Lung (tissue), 12 donors: ENCODE results near the gene ZNF302. TPM values are rescaled to one million over a fixed set of nuclear protein-coding genes. Genes with fewer than 3 reads are reported as not detected.

Experiments
- ATAC-seq: fragments of 200-7000 bp; cut with Tn5 transposase; one replicate; pipeline ENCODE4 v1.9.1; 2020; ENCODE audit warnings: moderate number of reproducible peaks; ENCODE audit not compliant: insufficient read depth, low FRiP score
- DNase-seq, 3 donors: peaks; one replicate each; pipeline ENCODE4 v3.0.0-alpha.2; 2013 to 2017
- H3K27ac ChIP-seq, 2 donors: one replicate each; pipeline ENCODE4 v1.5.1; 2013; ENCODE audit warnings: mild to moderate bottlenecking in 2 of 2, moderate library complexity in 2 of 2, control low read depth in 1 of 2, inconsistent platforms in 1 of 2, low read depth in 1 of 2, low read length in 1 of 2
- H3K27me3 ChIP-seq, 3 donors: one replicate each; pipeline ENCODE4 v1.5.1; 2013; ENCODE audit warnings: low read length in 2 of 3; ENCODE audit not compliant: control insufficient read depth in 3 of 3, insufficient read depth in 3 of 3
- H3K36me3 ChIP-seq, 4 donors: one replicate each; pipeline ENCODE4 v1.5.1; 2013; ENCODE audit warnings: low read length in 4 of 4, mild to moderate bottlenecking in 1 of 4, moderate library complexity in 1 of 4; ENCODE audit not compliant: control insufficient read depth in 4 of 4, insufficient read depth in 4 of 4
- H3K4me1 ChIP-seq, 5 donors: one replicate each; pipeline ENCODE4 v1.5.1; 2013; ENCODE audit warnings: low read length in 5 of 5, mild to moderate bottlenecking in 2 of 5, moderate library complexity in 1 of 5; ENCODE audit not compliant: control insufficient read depth in 5 of 5, insufficient read depth in 5 of 5
- H3K4me3 ChIP-seq: one replicate; pipeline ENCODE4 v1.5.1; 2013; ENCODE audit warnings: mild to moderate bottlenecking, control low read depth, moderate library complexity
- H3K9ac ChIP-seq, 2 donors: one replicate each; pipeline ENCODE4 v1.5.1; 2013; ENCODE audit warnings: low read length in 2 of 2, control low read depth in 1 of 2; ENCODE audit not compliant: insufficient read depth in 1 of 2
- H3K9me3 ChIP-seq, 4 donors: one replicate each; pipeline ENCODE4 v1.5.1; 2013; ENCODE audit warnings: low read length in 3 of 4, mild to moderate bottlenecking in 1 of 4, moderate library complexity in 1 of 4; ENCODE audit not compliant: control insufficient read depth in 4 of 4, insufficient read depth in 3 of 4
- WGBS, 2 donors: extraction: QIAGEN DNeasy Blood & Tissue Kit; methylation state at CpG; one replicate each; pipeline ENCODE4 v1.1.7; 2013; 5-methylcytosine and 5-hydroxymethylcytosine counted together
- polyA plus RNA-seq, 2 donors: library from polyadenylated mRNA; stranded (reverse); fragments of 200-250 nt; gene quantifications; one replicate each; pipeline ENCODE4 v1.2.1, GENCODE V29; 2013
- total RNA-seq, 2 donors: library from RNA; depleted of rRNA in 1 of 2; stranded (reverse); fragments of >200 nt in 1 of 2; gene quantifications; one replicate each; pipeline ENCODE4 v1.2.1, GENCODE V29; 2014 to 2021
- TF ChIP-seq, protein P1 (sequence below): IDR thresholded peaks from 2 replicates; pipeline ENCODE4 v1.5.1; 2012; ENCODE audit warnings: mild to moderate bottlenecking; ENCODE audit errors: control extremely low read depth, extremely low read depth
- donor health status: control.
- donor health status: control.
- donor health status: Bipolar disorder and iron deficiency.
- donor health status: healthy.
- donor health status: DM: yes; HTN: yes; CAD: no.

ZNF302 gene
- total and polyA plus RNA-seq, 4 donors, result 10.5 to 50.4 (median 21.9) TPM

DNA sequence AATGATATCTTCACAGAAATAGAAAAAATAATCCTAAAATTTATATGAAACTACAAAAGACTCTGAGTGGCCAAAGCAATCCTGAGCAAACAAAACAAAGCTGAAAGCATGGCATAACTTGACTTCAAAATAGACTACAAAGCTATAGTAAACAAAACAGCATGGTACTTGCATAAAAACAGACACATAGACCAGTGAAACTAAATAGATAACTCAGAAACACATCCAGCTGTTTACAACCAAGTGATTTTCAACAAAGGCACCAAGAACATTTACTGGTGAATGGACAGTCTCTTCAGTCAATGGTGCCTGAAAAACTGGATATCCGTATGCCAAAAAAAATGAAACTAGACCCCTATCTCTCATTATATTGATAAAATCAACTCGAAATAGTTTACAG, 25.7 kb upstream of the ZNF302 start:
- Histone ChIP-seq H3K36me3 (no peaks in the 10 kb centered on the region), H3K27ac (no peak overlapping the region), H3K27me3 (no peaks in the 10 kb centered on the region), H3K9me3 (peaks cover 0 to 3% (median 0%) of the 10 kb centered on the region in 4 donors), H3K9ac (no peak overlapping the region), H3K4me3 (no peak overlapping the region), H3K4me1 (peaks cover 0 to 7% (median 0%) of the 10 kb centered on the region in 5 donors)
- TF ChIP-seq, protein P1, sequence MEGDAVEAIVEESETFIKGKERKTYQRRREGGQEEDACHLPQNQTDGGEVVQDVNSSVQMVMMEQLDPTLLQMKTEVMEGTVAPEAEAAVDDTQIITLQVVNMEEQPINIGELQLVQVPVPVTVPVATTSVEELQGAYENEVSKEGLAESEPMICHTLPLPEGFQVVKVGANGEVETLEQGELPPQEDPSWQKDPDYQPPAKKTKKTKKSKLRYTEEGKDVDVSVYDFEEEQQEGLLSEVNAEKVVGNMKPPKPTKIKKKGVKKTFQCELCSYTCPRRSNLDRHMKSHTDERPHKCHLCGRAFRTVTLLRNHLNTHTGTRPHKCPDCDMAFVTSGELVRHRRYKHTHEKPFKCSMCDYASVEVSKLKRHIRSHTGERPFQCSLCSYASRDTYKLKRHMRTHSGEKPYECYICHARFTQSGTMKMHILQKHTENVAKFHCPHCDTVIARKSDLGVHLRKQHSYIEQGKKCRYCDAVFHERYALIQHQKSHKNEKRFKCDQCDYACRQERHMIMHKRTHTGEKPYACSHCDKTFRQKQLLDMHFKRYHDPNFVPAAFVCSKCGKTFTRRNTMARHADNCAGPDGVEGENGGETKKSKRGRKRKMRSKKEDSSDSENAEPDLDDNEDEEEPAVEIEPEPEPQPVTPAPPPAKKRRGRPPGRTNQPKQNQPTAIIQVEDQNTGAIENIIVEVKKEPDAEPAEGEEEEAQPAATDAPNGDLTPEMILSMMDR, result no peak
- no peak for ATAC-seq
- WGBS, 2 donors, result 77 to 78% methylated on average over 2 of the region's 2 CpGs
- DNase-seq, result no peak

DNA sequence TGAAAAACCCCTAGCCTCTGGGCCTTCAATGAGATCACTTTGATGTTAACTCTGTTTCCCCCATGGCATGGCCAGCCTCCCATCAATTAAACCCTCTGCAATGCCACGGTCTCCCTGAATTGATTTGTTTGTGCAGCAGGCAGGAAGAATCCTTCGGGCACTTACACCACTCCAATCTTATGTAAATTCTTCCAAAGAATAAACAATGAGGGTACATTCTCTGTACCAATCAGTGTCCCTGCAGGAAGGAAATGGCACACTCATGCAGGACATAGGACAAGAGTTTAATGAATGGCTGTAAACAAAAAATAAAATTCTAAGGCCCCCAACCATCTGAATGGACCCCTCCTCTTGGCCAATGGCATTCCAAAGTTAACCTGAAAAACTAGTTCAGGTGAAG, 22.7 kb upstream of the ZNF302 start:
- Histone ChIP-seq H3K27ac (no peak overlapping the region), H3K9me3 (peaks cover 0 to 3% (median 0%) of the 10 kb centered on the region in 4 donors), H3K9ac (no peak overlapping the region), H3K36me3 (no peaks in the 10 kb centered on the region), H3K4me1 (peaks cover 0 to 7% (median 0%) of the 10 kb centered on the region in 5 donors), H3K4me3 (no peak overlapping the region), H3K27me3 (no peaks in the 10 kb centered on the region)
- DNase-seq, result no peak
- ATAC-seq, result peak; percentile 27
- TF ChIP-seq, protein P1, result no peak
- 35 to 62% methylated on average over 2 of the region's 2 CpGs for WGBS, 2 donors

DNA sequence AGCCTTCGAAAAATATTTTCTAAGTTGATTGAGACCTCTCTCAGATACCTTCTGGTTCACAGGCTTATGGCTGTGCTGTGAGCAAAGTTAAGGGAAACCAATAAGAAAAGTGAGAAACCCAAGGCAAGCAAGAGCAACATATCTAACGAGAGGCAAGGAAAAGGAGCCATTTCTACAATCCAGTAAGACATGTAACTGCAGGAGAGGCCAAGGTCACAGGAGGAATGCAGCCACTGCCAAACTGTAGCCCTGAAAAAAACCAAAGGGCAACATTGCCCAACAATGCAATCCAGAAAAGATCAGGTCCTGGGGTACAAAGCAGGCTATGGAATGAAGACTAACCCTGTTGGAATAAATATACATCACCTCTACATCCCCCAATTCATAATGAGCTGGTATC, 21.8 kb upstream of the ZNF302 start:
- H3K9ac ChIP-seq, result no peak overlapping the region
- WGBS, 2 donors, result 73 to 82% methylated on average over 2 of the region's 2 CpGs
- TF ChIP-seq, protein P1, result no peak
- H3K4me1 ChIP-seq, result peaks cover 0 to 7% (median 0%) of the 10 kb centered on the region in 5 donors
- no peak overlapping the region for H3K4me3 ChIP-seq
- no peaks in the 10 kb centered on the region for H3K36me3 ChIP-seq
- no peak for ATAC-seq
- H3K27me3 ChIP-seq, result no peaks in the 10 kb centered on the region
- DNase-seq, result no peak
- H3K27ac ChIP-seq, result no peak overlapping the region
- peaks cover 0 to 3% (median 0%) of the 10 kb centered on the region in 4 donors for H3K9me3 ChIP-seq

DNA sequence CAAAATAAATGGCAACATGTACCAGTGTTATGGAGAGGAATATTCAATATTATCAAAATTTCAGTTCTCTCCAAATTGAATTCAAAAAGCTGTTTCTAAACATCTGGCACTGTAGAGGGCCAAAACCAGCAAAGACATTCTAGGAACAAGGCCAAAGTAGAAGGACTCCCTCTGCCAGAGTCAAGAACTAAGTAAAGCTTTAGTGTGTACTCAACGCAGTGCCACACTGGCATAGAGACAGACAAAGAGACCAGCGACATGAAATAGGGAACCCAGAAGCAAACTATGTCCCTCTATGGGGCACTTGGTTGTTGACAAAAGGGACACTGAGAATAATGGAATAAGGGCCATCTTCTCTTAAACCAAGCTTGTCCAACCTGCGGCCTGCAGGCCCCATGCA, 16.1 kb upstream of the ZNF302 start:
- no peak overlapping the region for H3K4me3 ChIP-seq
- H3K27me3 ChIP-seq, result no peaks in the 10 kb centered on the region
- no peaks in the 10 kb centered on the region for H3K36me3 ChIP-seq
- WGBS, 2 donors, result 61 to 78% methylated on average over 3 of the region's 3 CpGs
- TF ChIP-seq, protein P1, result no peak
- H3K9ac ChIP-seq, result no peak overlapping the region
- peaks cover 0 to 5% (median 0%) of the 10 kb centered on the region in 5 donors for H3K4me1 ChIP-seq
- H3K9me3 ChIP-seq, result peaks cover 0 to 2% (median 0%) of the 10 kb centered on the region in 4 donors
- no peak for ATAC-seq
- peak in 1 of 3 donors; percentile 23 for DNase-seq
- no peak overlapping the region for H3K27ac ChIP-seq
